ENCODE data around the gene SLC34A3.

SLC34A3 gene

DNA sequence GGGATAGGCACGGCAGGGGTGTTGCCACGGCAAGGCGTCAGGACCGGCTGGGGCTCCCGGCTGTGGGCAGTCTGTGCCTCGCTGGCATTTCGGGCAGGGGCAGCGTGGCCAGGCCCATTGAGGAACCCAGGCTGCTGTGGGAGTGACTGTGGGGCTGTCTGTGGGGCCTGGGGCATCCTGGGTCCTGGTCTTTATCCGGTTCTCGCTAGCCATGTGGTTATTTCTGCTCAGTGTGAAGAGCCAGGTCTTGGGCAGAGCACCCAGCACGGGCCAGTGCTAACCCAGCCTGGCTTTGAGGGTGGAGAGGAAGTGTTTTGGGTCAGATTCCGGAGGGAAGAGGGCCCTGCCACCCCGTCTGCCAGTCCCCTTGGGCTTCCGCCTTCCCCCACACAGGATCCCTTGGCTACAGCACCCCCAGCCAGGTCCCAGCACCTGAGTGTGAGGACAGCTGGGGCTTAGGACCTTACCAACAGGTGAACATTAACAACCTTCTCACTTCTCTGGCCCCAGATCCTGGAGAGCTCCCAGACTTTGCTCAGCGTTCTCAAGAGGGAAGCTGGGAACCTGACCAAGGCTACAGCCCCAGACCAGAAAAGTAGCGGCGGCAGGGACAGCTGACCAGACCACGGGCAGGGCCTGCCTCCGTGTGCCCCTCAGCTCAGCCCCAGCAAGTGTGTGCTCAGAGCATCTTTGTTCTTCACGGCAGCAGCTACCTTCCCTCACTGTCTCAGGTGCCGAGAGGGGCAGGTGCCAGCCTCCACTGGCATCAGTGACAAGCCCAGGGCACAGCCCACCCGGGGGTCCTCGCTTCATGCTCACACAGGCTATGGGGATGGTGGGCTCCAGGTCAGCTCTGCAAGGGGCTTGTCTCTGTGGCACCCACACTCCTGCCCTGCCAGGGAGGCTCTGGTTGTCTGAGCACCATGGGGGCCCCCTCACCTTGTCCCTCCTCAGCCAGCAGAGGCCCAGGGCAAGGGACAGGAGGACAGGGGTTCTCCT is 41.1 kb upstream of the SLC34A3 start:
- Histone ChIP-seq H3K9ac (ENCODE audit: low read length) (peak overlapping the region; percentile 93), H3K79me2 (ENCODE audit: low read length) (peaks cover 59% of the 10 kb centered on the region), H3K4me3 (ENCODE audit: low read length) (peak overlapping the region; percentile 98), H4K20me1 (ENCODE audit: insufficient read depth, low read length) (no peaks in the 10 kb centered on the region), H2AFZ (ENCODE audit: low read length) (peak overlapping the region; percentile 19; the same call in 1 of the 2 replicates), H3K36me3 (replicated peaks; ENCODE audit: insufficient read depth, low read length) (no peaks in the 10 kb centered on the region), H3F3A (ENCODE audit: insufficient read depth, low read length) (peaks cover 19% of the 10 kb centered on the region), H3K9me2 (replicated peaks; ENCODE audit: insufficient read depth, low read length) (no peaks in the 10 kb centered on the region), H3K4me2 (ENCODE audit: low read depth, low read length) (peak overlapping the region; percentile 93), H3K9me3 (replicated peaks; ENCODE audit: insufficient read depth, low read length) (no peaks in the 10 kb centered on the region), H3K27me3 (replicated peaks; ENCODE audit: insufficient read depth, low read length) (no peaks in the 10 kb centered on the region), H3K4me1 (ENCODE audit: low read length) (peaks cover 17% of the 10 kb centered on the region), H3K27ac (ENCODE audit: low read length) (peak overlapping the region; percentile 94)
- TF ChIP-seq EZH2phosphoT487 (IDR thresholded peaks at IDR 0.05; ENCODE audit: low read length): no peak
- no peak for TF ChIP-seq CTCF (IDR thresholded peaks at IDR 0.05; ENCODE audit: low read length)
- TF ChIP-seq EZH2 (optimal IDR thresholded peaks at IDR 0.05; ENCODE audit: low read depth, low read length): no peak
- no peak for DNase-seq

DNA sequence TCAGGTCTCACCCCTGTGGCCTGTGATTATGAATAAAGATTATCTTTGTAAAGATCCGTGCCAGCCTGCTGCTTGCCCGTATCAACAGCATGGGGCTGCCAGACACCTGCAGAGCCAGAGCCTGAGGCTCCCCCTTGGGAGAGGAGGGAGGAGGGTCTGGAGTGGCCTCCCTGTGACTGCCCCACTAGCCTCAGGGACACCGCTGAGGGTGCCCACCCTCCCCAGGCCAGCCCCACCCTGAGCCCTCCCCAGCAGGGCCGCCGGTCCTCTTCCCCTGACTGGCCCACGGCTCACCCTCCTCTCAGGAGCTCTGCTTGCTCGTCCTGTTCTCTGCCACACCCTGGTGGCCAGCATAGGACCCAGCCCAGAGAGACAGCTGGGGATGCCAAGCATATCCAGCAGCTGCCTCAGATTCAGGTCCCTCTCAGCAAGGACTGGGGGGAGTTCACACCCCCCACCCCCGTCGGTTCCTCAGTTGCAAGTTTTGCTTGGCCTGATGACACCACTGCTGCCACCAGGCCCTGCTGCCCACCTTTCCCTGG is 40.3 kb upstream of the SLC34A3 start:
- peak overlapping the region; percentile 93; the same call in 1 of the 2 replicates for H3K9ac ChIP-seq (ENCODE audit: low read length)
- H2AFZ ChIP-seq (ENCODE audit: low read length): no peak overlapping the region
- H3K27ac ChIP-seq (ENCODE audit: low read length): no peak overlapping the region
- no peaks in the 10 kb centered on the region for H3K9me2 ChIP-seq (replicated peaks; ENCODE audit: insufficient read depth, low read length)
- TF ChIP-seq CTCF (IDR thresholded peaks at IDR 0.05; ENCODE audit: low read length) (no peak), EZH2 (optimal IDR thresholded peaks at IDR 0.05; ENCODE audit: low read depth, low read length) (no peak), EZH2phosphoT487 (IDR thresholded peaks at IDR 0.05; ENCODE audit: low read length) (no peak)
- H3K79me2 ChIP-seq (ENCODE audit: low read length): peaks cover 52% of the 10 kb centered on the region
- peak overlapping the region; percentile 93; the same call in 1 of the 2 replicates for H3K4me2 ChIP-seq (ENCODE audit: low read depth, low read length)
- no peaks in the 10 kb centered on the region for H4K20me1 ChIP-seq (ENCODE audit: insufficient read depth, low read length)
- no peaks in the 10 kb centered on the region for H3K36me3 ChIP-seq (replicated peaks; ENCODE audit: insufficient read depth, low read length)
- H3F3A ChIP-seq (ENCODE audit: insufficient read depth, low read length): peaks cover 19% of the 10 kb centered on the region
- peaks cover 17% of the 10 kb centered on the region for H3K4me1 ChIP-seq (ENCODE audit: low read length)
- H3K9me3 ChIP-seq (replicated peaks; ENCODE audit: insufficient read depth, low read length): no peaks in the 10 kb centered on the region
- no peak overlapping the region; the same call in 1 of the 2 replicates for H3K4me3 ChIP-seq (ENCODE audit: low read length)
- no peak for DNase-seq
- no peaks in the 10 kb centered on the region for H3K27me3 ChIP-seq (replicated peaks; ENCODE audit: insufficient read depth, low read length)

DNA sequence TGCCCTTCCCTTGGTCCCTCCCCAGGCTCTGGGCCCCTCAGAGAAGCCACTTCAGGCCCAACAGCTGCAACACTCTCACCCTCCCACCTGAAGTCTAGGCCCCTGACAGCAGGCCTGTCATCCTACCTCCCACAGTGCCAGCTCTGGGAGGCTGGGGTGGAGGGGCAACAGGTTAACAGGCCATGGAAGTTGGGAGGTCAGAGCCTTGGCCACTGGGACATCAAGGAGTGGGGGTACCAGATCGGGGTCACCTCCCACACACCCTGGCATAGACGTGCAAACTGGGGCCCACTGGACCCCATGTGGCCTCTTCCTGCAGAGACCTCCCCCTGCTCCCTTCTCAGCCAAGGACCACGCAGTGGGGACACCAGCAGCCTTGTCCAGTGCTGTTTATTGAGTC is 39.5 kb upstream of the SLC34A3 start:
- H3K9me2 ChIP-seq (replicated peaks; ENCODE audit: insufficient read depth, low read length): no peaks in the 10 kb centered on the region
- no peak overlapping the region for H3K9ac ChIP-seq (ENCODE audit: low read length)

More for the DNA sequence above, 39.5 kb upstream of the SLC34A3 start:
- no peak overlapping the region for H3K4me3 ChIP-seq (ENCODE audit: low read length)
- TF ChIP-seq EZH2 (optimal IDR thresholded peaks at IDR 0.05; ENCODE audit: low read depth, low read length) (no peak), EZH2phosphoT487 (IDR thresholded peaks at IDR 0.05; ENCODE audit: low read length) (no peak), CTCF (IDR thresholded peaks at IDR 0.05; ENCODE audit: low read length) (no peak)
- H3F3A ChIP-seq (ENCODE audit: insufficient read depth, low read length): peaks cover 19% of the 10 kb centered on the region
- H3K36me3 ChIP-seq (replicated peaks; ENCODE audit: insufficient read depth, low read length): no peaks in the 10 kb centered on the region
- H3K27ac ChIP-seq (ENCODE audit: low read length): no peak overlapping the region
- H4K20me1 ChIP-seq (ENCODE audit: insufficient read depth, low read length): no peaks in the 10 kb centered on the region
- H3K27me3 ChIP-seq (replicated peaks; ENCODE audit: insufficient read depth, low read length): no peaks in the 10 kb centered on the region
- peaks cover 17% of the 10 kb centered on the region for H3K4me1 ChIP-seq (ENCODE audit: low read length)
- H2AFZ ChIP-seq (ENCODE audit: low read length): no peak overlapping the region
- no peak overlapping the region for H3K4me2 ChIP-seq (ENCODE audit: low read depth, low read length)
- no peaks in the 10 kb centered on the region for H3K9me3 ChIP-seq (replicated peaks; ENCODE audit: insufficient read depth, low read length)
- H3K79me2 ChIP-seq (ENCODE audit: low read length): peaks cover 43% of the 10 kb centered on the region
- DNase-seq: no peak

Measured in MM.1S (cell line).